VCaP (cell line): ENCODE results near the gene NME9.

Source experiments
- H3K27ac ChIP-seq: fragments of 450-650 bp; 2 replicates; pipeline ENCODE4 v1.5.1; 2017
- TF ChIP-seq, protein P1 (sequence below): fragments of 450-650 bp; conservative IDR thresholded peaks from 2 replicates; pipeline ENCODE4 v1.5.1; 2017; ENCODE audit warnings: mild to moderate bottlenecking, moderate library complexity

The NME9 gene

DNA sequence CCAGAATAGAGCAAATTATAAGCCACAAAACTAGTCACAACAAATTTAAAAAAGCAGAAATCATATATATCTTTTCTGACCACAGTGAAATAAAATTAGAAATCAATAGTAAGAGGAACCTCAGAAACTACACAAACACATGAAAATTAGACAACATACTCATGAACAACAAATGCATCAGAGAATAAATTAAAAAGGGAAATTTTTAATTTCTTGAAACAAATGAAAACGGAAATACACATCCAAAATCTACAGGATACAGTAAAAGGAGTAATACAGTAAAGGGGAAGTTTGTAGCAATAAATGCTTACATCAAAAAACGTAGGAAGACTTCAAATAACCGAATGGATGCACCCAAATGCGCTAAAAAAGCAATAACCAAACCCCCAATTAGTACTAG lies 19.2 kb downstream of the NME9 start:
- TF ChIP-seq, protein P1, sequence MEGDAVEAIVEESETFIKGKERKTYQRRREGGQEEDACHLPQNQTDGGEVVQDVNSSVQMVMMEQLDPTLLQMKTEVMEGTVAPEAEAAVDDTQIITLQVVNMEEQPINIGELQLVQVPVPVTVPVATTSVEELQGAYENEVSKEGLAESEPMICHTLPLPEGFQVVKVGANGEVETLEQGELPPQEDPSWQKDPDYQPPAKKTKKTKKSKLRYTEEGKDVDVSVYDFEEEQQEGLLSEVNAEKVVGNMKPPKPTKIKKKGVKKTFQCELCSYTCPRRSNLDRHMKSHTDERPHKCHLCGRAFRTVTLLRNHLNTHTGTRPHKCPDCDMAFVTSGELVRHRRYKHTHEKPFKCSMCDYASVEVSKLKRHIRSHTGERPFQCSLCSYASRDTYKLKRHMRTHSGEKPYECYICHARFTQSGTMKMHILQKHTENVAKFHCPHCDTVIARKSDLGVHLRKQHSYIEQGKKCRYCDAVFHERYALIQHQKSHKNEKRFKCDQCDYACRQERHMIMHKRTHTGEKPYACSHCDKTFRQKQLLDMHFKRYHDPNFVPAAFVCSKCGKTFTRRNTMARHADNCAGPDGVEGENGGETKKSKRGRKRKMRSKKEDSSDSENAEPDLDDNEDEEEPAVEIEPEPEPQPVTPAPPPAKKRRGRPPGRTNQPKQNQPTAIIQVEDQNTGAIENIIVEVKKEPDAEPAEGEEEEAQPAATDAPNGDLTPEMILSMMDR: no peak
- H3K27ac ChIP-seq: no peak overlapping the region

DNA sequence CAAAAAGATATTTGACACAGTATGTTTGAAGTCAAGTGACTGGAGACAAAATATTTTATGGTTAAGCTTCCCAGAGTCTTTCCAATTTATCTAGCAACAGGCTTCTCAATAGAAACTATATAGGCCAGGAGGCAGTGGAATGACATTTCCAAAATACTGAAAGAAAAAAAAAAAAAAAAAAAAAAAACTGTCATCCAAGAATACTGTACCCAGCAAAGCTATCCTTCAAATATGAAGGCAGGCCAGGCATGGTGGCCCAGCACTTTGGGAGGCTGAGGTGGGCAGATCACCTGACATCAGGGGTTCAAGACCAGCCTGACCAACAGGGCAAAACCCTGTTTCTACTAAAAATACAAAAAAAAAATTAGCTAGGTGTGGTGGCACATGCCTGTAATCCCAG lies 20.9 kb downstream of the NME9 start:
- H3K27ac ChIP-seq: no peak overlapping the region
- TF ChIP-seq, protein P1: no peak

GRCh38 chr3:138307899-138308298 lies 21.8 kb downstream of the NME9 start:
- TF ChIP-seq, protein P1: no peak
- no peak overlapping the region for H3K27ac ChIP-seq

GRCh38 chr3:138303474-138303873 lies 26.2 kb downstream of the NME9 start:
- H3K27ac ChIP-seq: no peak overlapping the region
- TF ChIP-seq, protein P1: no peak

GRCh38 chr3:138300647-138301046 lies 29.0 kb downstream of the NME9 start:
- TF ChIP-seq, protein P1: no peak
- H3K27ac ChIP-seq: no peak overlapping the region

- TF ChIP-seq, protein P1: no peak
- H3K27ac ChIP-seq: no peak overlapping the region
These were observed 31.8 kb downstream of the NME9 start for GRCh38 chr3:138297876-138298275.

DNA sequence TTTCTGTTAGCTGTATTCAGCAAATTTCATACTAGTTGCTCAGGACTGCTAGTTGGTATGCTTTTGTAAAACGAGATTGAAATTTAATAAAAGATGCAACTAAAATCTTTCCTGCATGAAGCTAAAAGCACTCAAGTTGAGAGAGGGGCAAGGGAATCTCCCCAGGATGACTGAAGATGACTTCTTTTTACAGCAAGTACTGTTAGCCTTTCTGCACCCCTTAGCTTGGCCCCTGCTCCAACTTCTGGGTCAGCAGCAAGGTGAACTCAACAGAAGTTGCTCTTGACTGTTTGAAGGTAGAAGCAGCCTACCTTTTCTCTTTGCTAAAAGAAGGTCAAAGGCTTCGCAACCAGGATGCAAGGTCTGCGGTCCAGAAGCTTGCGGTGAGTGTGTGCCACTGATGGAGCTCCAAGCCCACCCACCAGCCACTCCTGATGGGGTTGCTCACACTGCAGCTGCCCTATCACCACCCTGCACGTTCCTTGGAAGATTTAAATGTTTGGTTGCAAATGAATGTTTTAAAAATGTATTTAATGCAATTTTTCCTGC lies 32.5 kb downstream of the NME9 start:
- TF ChIP-seq, protein P1: no peak
- no peak overlapping the region for H3K27ac ChIP-seq
